ENCODE measurements around the gene GJE1. TPM values are rescaled to one million over a fixed set of nuclear protein-coding genes. Genes with fewer than 3 reads are reported as not detected.

Gene GJE1
- total RNA-seq, result not detected in 2 replicates

GRCh38 chr6:142132625-142133024, at the start of gene GJE1:
GJE1 (plus strand) TSS chr6:142132925; CDS start chr6:142133159, 234 bp downstream.

GRCh38 chr6:142146828-142147662, 14.3 kb downstream of the GJE1 start, which contains the start of the genes NMBR and VTA1:
NMBR (minus strand) TSS chr6:142147122; CDS start chr6:142088658, 58,464 bp downstream.
VTA1 (plus strand) TSS chr6:142147263; CDS start chr6:142147288, 25 bp downstream.

Other genes starting within 250 kb of the GJE1 start
- gene NMBR, start 14.2 kb downstream of the GJE1 start, total RNA-seq, result not detected in 2 replicates
- gene VTA1, start 14.3 kb downstream of the GJE1 start, total RNA-seq, result 38.3 and 50.8 TPM in 2 replicates
- gene ADGRG6, start 169.1 kb downstream of the GJE1 start, total RNA-seq, result 158 and 199 TPM in 2 replicates